GM23248 (cell line): ENCODE measurements around the gene ERC1. TPM values are rescaled to one million over a fixed set of nuclear protein-coding genes. Genes with fewer than 3 reads are reported as not detected.
A peak's percentile ranks its signal among the peaks of the same experiment; 100 is the strongest.

Source experiments
- DNase-seq: peaks from one replicate; pipeline ENCODE4 v3.0.0-alpha.2; 2015
- H2AFZ ChIP-seq: fragments of 200-600 bp; sonication (generic); 2 replicates; pipeline ENCODE4 v1.6.1; 2016; ENCODE audit warnings: antibody characterized with exemption
- H3F3A ChIP-seq: fragments of 200-600 bp; sonication (generic); 2 replicates; pipeline ENCODE4 v1.6.1; 2016; ENCODE audit warnings: mild to moderate bottlenecking, antibody characterized with exemption, mixed run types; ENCODE audit not compliant: insufficient read depth
- H3K27ac ChIP-seq: fragments of 200-600 bp; sonication (generic); 2 replicates; pipeline ENCODE4 v1.5.1; 2016; ENCODE audit warnings: mild to moderate bottlenecking
- H3K27me3 ChIP-seq: fragments of 200-600 bp; sonication (generic); replicated peaks from 2 replicates; pipeline ENCODE4 v1.6.1; 2016; ENCODE audit warnings: mild to moderate bottlenecking; ENCODE audit not compliant: insufficient read depth
- H3K36me3 ChIP-seq: fragments of 200-600 bp; sonication (generic); 2 replicates; pipeline ENCODE4 v1.6.1; 2016; ENCODE audit warnings: low read depth, mild to moderate bottlenecking
- H3K4me1 ChIP-seq: fragments of 200-600 bp; sonication (generic); 2 replicates; pipeline ENCODE4 v1.6.1; 2016; ENCODE audit warnings: mild to moderate bottlenecking; ENCODE audit not compliant: insufficient read depth
- H3K4me2 ChIP-seq: fragments of 200-600 bp; sonication (generic); one replicate; pipeline ENCODE4 v1.6.1; 2016; ENCODE audit warnings: mild to moderate bottlenecking; ENCODE audit not compliant: unreplicated experiment
- H3K4me3 ChIP-seq: fragments of 200-600 bp; sonication (generic); 2 replicates; pipeline ENCODE4 v1.5.1; 2016; ENCODE audit warnings: mild to moderate bottlenecking
- H3K79me2 ChIP-seq: fragments of 200-600 bp; sonication (generic); 2 replicates; pipeline ENCODE4 v1.6.1; 2016; ENCODE audit warnings: mild to moderate bottlenecking; ENCODE audit not compliant: insufficient read depth
- H3K9ac ChIP-seq: fragments of 200-600 bp; sonication (generic); 2 replicates; pipeline ENCODE4 v1.6.1; 2016; ENCODE audit warnings: mild to moderate bottlenecking
- H3K9me2 ChIP-seq: fragments of 200-600 bp; sonication (generic); 2 replicates; pipeline ENCODE4 v1.6.1; 2016; ENCODE audit warnings: mixed run types, mild to moderate bottlenecking, moderate library complexity; ENCODE audit not compliant: insufficient read depth
- H3K9me3 ChIP-seq: fragments of 200-600 bp; sonication (generic); one replicate; pipeline ENCODE4 v1.6.1; 2017; ENCODE audit warnings: low read depth
- H4K20me1 ChIP-seq: fragments of 200-600 bp; sonication (generic); 2 replicates; pipeline ENCODE4 v1.6.0; 2016; ENCODE audit not compliant: insufficient read depth
- EZH2 ChIP-seq: fragments of 200-600 bp; sonication (generic); IDR thresholded peaks from 2 replicates; pipeline ENCODE4 v1.6.1; 2018; ENCODE audit warnings: antibody characterized with exemption, mild to moderate bottlenecking; ENCODE audit not compliant: insufficient read depth, poor library complexity, severe bottlenecking
- EZH2phosphoT487 ChIP-seq: fragments of 200-600 bp; sonication (generic); IDR thresholded peaks from 2 replicates; pipeline ENCODE4 v1.6.1; 2018; ENCODE audit warnings: antibody characterized with exemption, moderate library complexity, mild to moderate bottlenecking, low read depth; ENCODE audit not compliant: insufficient read depth
- WGBS, 2 experiments: methylation state at CpG; one replicate each; pipeline ENCODE4 v1.1.6; 2015 to 2017; ENCODE audit warnings: low lambda C conversion rate in 2 of 2, low coverage in 1 of 2; ENCODE audit errors: missing lambda C conversion rate in 2 of 2; 5-methylcytosine and 5-hydroxymethylcytosine counted together
- in situ Hi-C: fragments of 300-500 bp; cut with MboI; formaldehyde crosslinking; loops from 2 replicates; pipeline ENCODE4 v1.15.0; 2020
- polyA plus RNA-seq: library from polyadenylated mRNA; unstranded; fragments of >200 nt; fragmentation: Nextera tagmentation; extraction: Ambion mirVana; gene quantifications from 2 replicates; pipeline ENCODE4 v1.2.1, GENCODE V29; 2016
- total RNA-seq: library from RNA; depleted of rRNA; stranded (reverse); fragments of >200 nt; shearing (Covaris generic); gene quantifications from 2 replicates; pipeline ENCODE4 v1.2.3, GENCODE V29; 2014

ERC1 gene
- total and polyA plus RNA-seq, 2 experiments from 2014 or later: 21.5 to 23.3 TPM

DNA sequence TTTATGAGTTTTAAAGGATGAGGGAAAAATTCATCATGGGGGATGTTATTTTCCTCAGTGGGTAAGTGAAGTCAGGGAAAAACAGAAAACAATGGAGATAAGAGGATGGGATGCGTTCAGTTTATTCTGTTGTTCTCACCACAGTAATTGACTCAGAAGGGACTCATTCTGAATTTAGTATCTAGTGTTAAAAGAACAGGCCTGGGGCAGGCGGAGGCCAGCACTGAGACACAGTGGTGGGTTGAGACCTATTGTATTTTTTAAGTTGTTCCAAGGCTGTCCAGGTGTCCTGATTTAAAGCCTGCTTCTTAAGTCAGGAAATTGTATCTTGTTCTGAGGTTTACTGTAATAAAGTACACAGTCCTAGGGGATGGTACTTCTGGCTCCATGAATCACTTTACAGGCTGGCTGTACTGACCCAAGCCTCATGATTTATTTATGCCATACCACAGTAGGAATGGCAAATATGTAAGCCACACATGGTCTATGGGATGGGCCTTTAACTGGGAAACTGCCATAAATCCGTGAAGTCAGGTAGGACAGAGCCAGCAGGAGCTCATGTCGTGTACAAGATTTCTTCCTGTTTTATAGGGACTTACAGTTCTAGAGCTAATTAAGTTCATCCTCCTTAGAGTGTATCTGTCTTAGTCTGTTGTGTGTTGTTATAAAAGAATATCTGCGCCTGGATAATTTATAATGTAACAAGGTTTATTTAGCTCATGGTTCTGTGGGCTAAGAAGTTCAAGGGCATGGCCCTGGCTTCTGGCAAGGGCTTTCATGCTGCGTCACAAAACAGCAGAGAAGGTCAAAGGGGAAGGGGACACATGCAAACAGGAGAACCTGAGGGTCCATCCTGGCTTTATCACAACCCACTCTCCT lies 359.3 kb downstream of the ERC1 start:
- TF ChIP-seq EZH2 (no peak), EZH2phosphoT487 (no peak)
- Histone ChIP-seq H3K4me2 (peak overlapping the region; percentile 53), H3K9ac (peak overlapping the region; percentile 2; the same call in 1 of the 2 replicates), H4K20me1 (no peaks in the 10 kb centered on the region), H3K79me2 (0 out of 2 replicates have a peak, but pooled peaks cover 20% of the 10 kb centered on the region), H3K27ac (peak overlapping the region; percentile 53), H3K27me3 (no peaks in the 10 kb centered on the region), H3K36me3 (no peaks in the 10 kb centered on the region), H3K9me3 (no peaks in the 10 kb centered on the region), H2AFZ (no peak overlapping the region), H3K4me1 (peaks cover 41% of the 10 kb centered on the region), H3K9me2 (no peaks in the 10 kb centered on the region), H3K4me3 (no peak overlapping the region), H3F3A (peaks cover 37% of the 10 kb centered on the region)
- peak; percentile 80 for DNase-seq
- in situ Hi-C loops: no loop called here
- WGBS, 2 experiments: 46 to 51% methylated on average over 6 of the region's 6 CpGs

- Histone ChIP-seq H3F3A (peaks cover 32% of the 10 kb centered on the region), H3K9me3 (no peaks in the 10 kb centered on the region), H3K9me2 (no peaks in the 10 kb centered on the region), H3K4me2 (peak overlapping the region; percentile 53), H3K79me2 (0 out of 2 replicates have a peak, but pooled peaks cover 26% of the 10 kb centered on the region), H2AFZ (no peak overlapping the region), H3K9ac (no peak overlapping the region), H3K27me3 (no peaks in the 10 kb centered on the region), H3K27ac (peak overlapping the region; percentile 53), H3K4me1 (peaks cover 38% of the 10 kb centered on the region), H3K36me3 (no peaks in the 10 kb centered on the region), H4K20me1 (no peaks in the 10 kb centered on the region), H3K4me3 (no peak overlapping the region)
- in situ Hi-C loops: no loop called here
- TF ChIP-seq EZH2 (no peak), EZH2phosphoT487 (no peak)
- peak; percentile 11 for DNase-seq
- WGBS, 2 experiments: 88 to 95% methylated on average over 1 of the region's 1 CpG
Observed at GRCh38 chr12:1350934-1351240, 359.9 kb downstream of the ERC1 start.

- no peak for TF ChIP-seq EZH2
- no peak for TF ChIP-seq EZH2phosphoT487
- Histone ChIP-seq H3K27me3 (no peaks in the 10 kb centered on the region), H3K4me2 (no peak overlapping the region), H3K4me3 (no peak overlapping the region), H2AFZ (no peak overlapping the region), H3K36me3 (no peaks in the 10 kb centered on the region), H3K79me2 (0 out of 2 replicates have a peak, but pooled peaks cover 27% of the 10 kb centered on the region), H3F3A (peaks cover 26% of the 10 kb centered on the region), H3K4me1 (peaks cover 42% of the 10 kb centered on the region), H3K9me3 (no peaks in the 10 kb centered on the region), H4K20me1 (no peaks in the 10 kb centered on the region), H3K9ac (no peak overlapping the region), H3K9me2 (no peaks in the 10 kb centered on the region), H3K27ac (peak overlapping the region; percentile 17; the same call in 1 of the 2 replicates)
- in situ Hi-C loops: no loop called here
- 76 to 78% methylated on average over 2 of the region's 2 CpGs for WGBS, 2 experiments
- DNase-seq: peak; percentile 58
Observed at GRCh38 chr12:1351926-1352325, 360.9 kb downstream of the ERC1 start.

DNA sequence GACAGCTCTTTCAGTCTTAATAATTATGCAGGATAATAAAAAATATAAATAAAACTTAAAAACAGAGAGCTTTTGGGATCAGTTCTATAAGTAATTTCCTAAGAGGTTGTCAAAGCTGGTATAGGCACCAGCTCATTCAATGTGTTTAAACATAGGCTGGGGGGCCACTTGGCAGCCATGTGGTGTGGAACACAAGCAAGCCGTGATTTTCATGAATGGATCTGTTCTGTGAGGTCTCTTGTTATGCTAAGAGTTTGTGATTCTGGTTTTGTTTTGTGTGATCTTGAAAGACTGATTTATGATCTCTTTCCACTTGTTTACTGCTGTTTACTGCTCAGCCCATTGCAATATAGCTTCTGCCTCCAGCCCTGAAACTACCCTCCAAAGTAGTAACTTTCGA lies 362.4 kb downstream of the ERC1 start:
- H3K27ac ChIP-seq: no peak overlapping the region
- no peaks in the 10 kb centered on the region for H3K9me3 ChIP-seq
- H3K4me3 ChIP-seq: no peak overlapping the region
- in situ Hi-C loops: no loop called here
- H3K4me2 ChIP-seq: no peak overlapping the region
- peaks cover 47% of the 10 kb centered on the region for H3K4me1 ChIP-seq
- no peaks in the 10 kb centered on the region for H4K20me1 ChIP-seq
- H3K9ac ChIP-seq: no peak overlapping the region
- 98 to 100% methylated on average over 2 of the region's 2 CpGs for WGBS, 2 experiments
- no peaks in the 10 kb centered on the region for H3K36me3 ChIP-seq
- DNase-seq: no peak
- H3K27me3 ChIP-seq: no peaks in the 10 kb centered on the region
- H2AFZ ChIP-seq: no peak overlapping the region
- no peaks in the 10 kb centered on the region for H3K9me2 ChIP-seq
- H3K79me2 ChIP-seq: 0 out of 2 replicates have a peak, but pooled peaks cover 14% of the 10 kb centered on the region
- TF ChIP-seq EZH2phosphoT487 (no peak), EZH2 (no peak)
- H3F3A ChIP-seq: peaks cover 26% of the 10 kb centered on the region
